ENCODE results near the gene HACD4.

GRCh38 chr9:20988061-20988460, 43.4 kb downstream of the HACD4 start:
- TF ChIP-seq POLR2AphosphoS5 (IDR thresholded peaks at IDR 0.05): no peak
- no peak for TF ChIP-seq CTCF (IDR thresholded peaks at IDR 0.05)
- TF ChIP-seq EP300 (IDR thresholded peaks at IDR 0.05): no peak

Data from stomach (tissue), 4 donors.